Erythroblast (primary cell): ENCODE results near the gene DOCK4.

ENCODE experiments used
- GATA1 ChIP-seq: IDR thresholded peaks from 2 replicates; pipeline ENCODE4 v1.6.1; 2011; ENCODE audit warnings: low read depth, mild to moderate bottlenecking, control low read depth, low read length, moderate library complexity
- POLR2A ChIP-seq: IDR thresholded peaks from 2 replicates; pipeline ENCODE4 v1.6.1; 2011; ENCODE audit warnings: mild to moderate bottlenecking, low read length

- TF ChIP-seq POLR2A (no peak), GATA1 (no peak)
Measured at GRCh38 chr7:112121318-112121717, 84.9 kb downstream of the DOCK4 start.
